ENCODE measurements around the gene RAD51B. TPM values are rescaled to one million over a fixed set of nuclear protein-coding genes. Genes with fewer than 3 reads are reported as not detected.

RAD51B gene
- total RNA-seq, 1 experiment from 2014 or later: 8.5 TPM

DNA sequence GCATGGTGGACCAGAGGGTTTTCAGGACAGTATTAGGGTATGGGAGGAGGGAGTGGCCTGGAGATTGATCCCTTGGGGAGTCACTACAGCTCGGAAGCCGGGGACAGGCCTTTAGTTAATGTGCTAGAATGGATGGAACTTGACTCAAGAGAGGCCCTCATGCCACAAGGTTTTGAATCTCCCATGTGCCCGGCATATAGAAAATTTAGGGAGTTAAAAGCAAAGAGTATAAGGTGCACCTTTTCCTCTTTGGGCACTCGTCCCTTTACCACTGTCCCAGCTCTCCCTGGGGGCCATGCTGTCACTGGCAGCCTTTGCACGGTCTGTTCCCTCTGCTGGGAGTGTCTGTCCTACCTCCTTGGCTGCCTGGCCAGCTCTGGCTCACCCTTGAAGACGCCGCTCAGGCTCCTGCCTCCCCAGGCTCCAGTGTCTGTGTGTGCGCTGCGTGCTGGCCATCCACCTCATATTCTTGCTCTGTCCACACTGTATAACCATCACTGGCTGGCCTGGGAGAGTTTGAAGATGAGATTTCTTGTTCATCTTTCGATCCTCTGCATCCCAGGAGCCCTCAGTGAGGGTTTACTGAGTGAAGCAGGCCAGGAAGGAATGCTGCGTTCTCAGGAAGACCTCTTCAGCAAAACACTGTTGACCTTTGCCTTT, 811.9 kb downstream of the RAD51B start:
- TF ChIP-seq TCF7L2 (IDR thresholded peaks at IDR 0.05; ENCODE audit: low read depth, low read length) (no peak), REST (IDR thresholded peaks at IDR 0.05; ENCODE audit: insufficient read depth in 1 of 2, low read depth in 2 of 2, low read length in 1 of 2) (no peak), POLR2AphosphoS5 (IDR thresholded peaks at IDR 0.05; ENCODE audit: low read depth, low read length) (no peak), SIN3A (IDR thresholded peaks at IDR 0.05; ENCODE audit: borderline replicate concordance, insufficient read depth, low read depth, low read length) (no peak), CTCF (IDR thresholded peaks at IDR 0.05) (no peak)
- ChIA-PET POLR2A (no interaction called here), CTCF (no interaction called here)
- H3K36me3 ChIP-seq (ENCODE audit: control insufficient read depth, insufficient read depth, low read length): no peaks in the 10 kb centered on the region
- H3K4me3 ChIP-seq (ENCODE audit: low read depth in 2 of 2, low read length in 2 of 2): no peak overlapping the region
- no TSS peak for BruUV-seq (replicated peaks)
- DNase-seq (ENCODE audit: low read depth, low spot score): no peak
- intact Hi-C loops (cut with micrococcal nuclease; ENCODE audit: unreplicated experiment): no loop called here
- no peaks in the 10 kb centered on the region for H3K27me3 ChIP-seq (ENCODE audit: control insufficient read depth, insufficient read depth, low read length)
- no peaks in the 10 kb centered on the region for H3K4me1 ChIP-seq (ENCODE audit: control insufficient read depth, insufficient read depth, low read length)
- ATAC-seq: no peak
- in situ Hi-C loops (cut with HindIII; ENCODE audit: low pct_unique_long_range_greater_than_20kb, low sequenced_read_pairs): no loop called here
- H3K9me3 ChIP-seq (ENCODE audit: control insufficient read depth, insufficient read depth, low read depth, low read length): no peaks in the 10 kb centered on the region
- no peak overlapping the region for H3K27ac ChIP-seq (ENCODE audit: low read length)

DNA sequence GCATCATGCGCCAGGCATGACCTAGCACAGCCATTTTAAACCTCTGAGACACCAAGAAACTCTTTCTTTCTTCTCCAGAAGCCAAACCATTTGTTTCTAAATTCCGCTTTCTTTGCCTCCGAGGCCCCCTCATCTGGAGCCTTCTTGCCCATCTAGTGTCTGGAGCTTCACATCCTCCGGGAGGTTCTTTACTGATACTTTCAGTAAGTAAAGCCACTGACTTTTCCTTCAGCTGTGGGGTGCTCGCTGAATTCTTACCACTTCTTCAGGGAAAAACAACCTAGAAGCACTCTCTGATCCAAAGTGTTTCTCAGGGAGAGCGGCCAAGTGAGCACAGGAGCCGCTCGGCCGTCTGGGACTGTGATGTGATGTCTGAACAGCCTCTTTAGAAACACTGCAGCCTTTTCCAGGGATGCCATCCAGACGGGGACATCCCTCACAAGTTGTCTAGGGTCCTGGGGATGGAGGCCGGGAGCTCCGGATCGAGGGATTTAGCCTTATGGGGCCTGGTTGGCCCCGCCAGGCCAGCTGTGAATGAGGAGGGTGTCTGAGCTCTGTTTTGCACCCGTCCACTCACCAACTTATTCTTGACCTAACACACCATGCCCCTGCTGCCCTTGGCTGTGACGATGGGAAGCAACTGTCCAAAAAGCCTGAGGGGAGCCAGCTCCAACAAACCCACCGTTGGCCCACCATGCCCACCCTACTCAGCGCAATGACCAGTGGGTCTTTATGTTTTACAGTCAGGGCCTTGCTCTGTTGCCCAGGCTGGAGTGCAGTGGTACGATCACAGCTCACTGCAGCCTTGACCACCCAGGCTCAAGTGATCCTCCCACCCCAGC, 812.7 kb downstream of the RAD51B start:
- ChIA-PET POLR2A (no interaction called here), CTCF (interaction anchor here (0.6 kb wide), 1 partner anchor 226 kb away, joined by 3 read pairs; no protein-coding TSS in a partner anchor)
- Histone ChIP-seq H3K4me3 (ENCODE audit: low read depth in 2 of 2, low read length in 2 of 2) (no peak overlapping the region), H3K27ac (ENCODE audit: low read length) (no peak overlapping the region), H3K36me3 (ENCODE audit: control insufficient read depth, insufficient read depth, low read length) (no peaks in the 10 kb centered on the region), H3K9me3 (ENCODE audit: control insufficient read depth, insufficient read depth, low read depth, low read length) (no peaks in the 10 kb centered on the region), H3K4me1 (ENCODE audit: control insufficient read depth, insufficient read depth, low read length) (no peaks in the 10 kb centered on the region), H3K27me3 (ENCODE audit: control insufficient read depth, insufficient read depth, low read length) (no peaks in the 10 kb centered on the region)
- intact Hi-C loops (cut with micrococcal nuclease; ENCODE audit: unreplicated experiment) (no loop called here), in situ Hi-C loops (cut with HindIII; ENCODE audit: low pct_unique_long_range_greater_than_20kb, low sequenced_read_pairs) (no loop called here)
- TF ChIP-seq CTCF (IDR thresholded peaks at IDR 0.05) (no peak), TCF7L2 (IDR thresholded peaks at IDR 0.05; ENCODE audit: low read depth, low read length) (no peak), SIN3A (IDR thresholded peaks at IDR 0.05; ENCODE audit: borderline replicate concordance, insufficient read depth, low read depth, low read length) (no peak)
- no TSS peak for BruUV-seq (replicated peaks)
- DNase-seq (ENCODE audit: low read depth, low spot score) (no peak), ATAC-seq (no peak)
